OCI-LY7 (cell line): ENCODE results near the gene ANKRD9. TPM values are rescaled to one million over a fixed set of nuclear protein-coding genes. Genes with fewer than 3 reads are reported as not detected.

Experiments
- BruUV-seq: library from RNA; stranded (reverse); fragments of 400-500 nt; replicated peaks from 2 replicates; lab custom pipeline; 2021; lab: Mats Ljungman, UMichigan
- CTCF ChIA-PET: fragments of 300-600 bp; sonication (Branson Sonifier 250); formaldehyde crosslinking; loops from one replicate; lab custom pipeline; 2022; ENCODE audit warnings: antibody characterized with exemption; ENCODE audit not compliant: unreplicated experiment; lab: Charles Lee
- POLR2A ChIA-PET: fragments of 300-600 bp; sonication (Branson Sonifier 250); formaldehyde crosslinking; loops from one replicate; lab custom pipeline; 2022; ENCODE audit warnings: antibody characterized with exemption; lab: Charles Lee
- DNase-seq: peaks from one replicate; pipeline ENCODE4 v3.0.0-alpha.2; 2015; ENCODE audit warnings: low spot score
- H2AFZ ChIP-seq: fragments of 200-600 bp; sonication (generic), shearing (Covaris generic); 2 replicates; pipeline ENCODE4 v1.6.1; 2014; ENCODE audit warnings: mild to moderate bottlenecking, antibody characterized with exemption, low read length, moderate library complexity
- H3K27ac ChIP-seq: fragments of 200-600 bp; sonication (generic); 2 replicates; pipeline ENCODE4 v1.5.1; 2014; ENCODE audit warnings: mixed run types, low read depth, mild to moderate bottlenecking, moderate library complexity, low read length, inconsistent platforms; ENCODE audit not compliant: poor library complexity, severe bottlenecking
- H3K36me3 ChIP-seq: fragments of 200-600 bp; sonication (generic); 2 replicates; pipeline ENCODE4 v1.6.1; 2014; ENCODE audit warnings: mild to moderate bottlenecking, antibody characterized with exemption, low read length, moderate library complexity, mixed read lengths; ENCODE audit not compliant: insufficient read depth
- H3K4me1 ChIP-seq: fragments of 200-600 bp; sonication (generic); 2 replicates; pipeline ENCODE4 v1.5.1; 2014; ENCODE audit warnings: mild to moderate bottlenecking, low read length; ENCODE audit not compliant: insufficient read depth, poor library complexity, severe bottlenecking
- H3K4me2 ChIP-seq: fragments of 200-600 bp; sonication (generic); 2 replicates; pipeline ENCODE4 v1.6.1; 2014; ENCODE audit warnings: mild to moderate bottlenecking, low read length
- H3K4me3 ChIP-seq: fragments of 200-600 bp; sonication (generic); 2 replicates; pipeline ENCODE4 v1.5.1; 2014; ENCODE audit warnings: mild to moderate bottlenecking, low read depth, low read length; ENCODE audit not compliant: poor library complexity, severe bottlenecking
- H3K79me2 ChIP-seq: fragments of 200-600 bp; sonication (generic); 2 replicates; pipeline ENCODE4 v1.6.1; 2016; ENCODE audit warnings: low read depth, mild to moderate bottlenecking, low read length, moderate library complexity, mixed read lengths; ENCODE audit not compliant: insufficient read depth
- H3K9me2 ChIP-seq: fragments of 200-600 bp; sonication (generic); 2 replicates; pipeline ENCODE4 v1.6.1; 2016; ENCODE audit warnings: mild to moderate bottlenecking, low read length, mixed read lengths; ENCODE audit not compliant: insufficient read depth
- H3K9me3 ChIP-seq: fragments of 200-600 bp; sonication (generic); 2 replicates; pipeline ENCODE4 v1.6.1; 2014; ENCODE audit warnings: mild to moderate bottlenecking, mixed run types, low read length, mixed read lengths
- H4K20me1 ChIP-seq: fragments of 200-600 bp; sonication (generic); 2 replicates; pipeline ENCODE4 v1.6.1; 2014; ENCODE audit warnings: mild to moderate bottlenecking, antibody characterized with exemption, low read length, moderate library complexity, mixed read lengths; ENCODE audit not compliant: insufficient read depth
- CTCF ChIP-seq: fragments of 200-600 bp; sonication (generic); conservative IDR thresholded peaks from 2 replicates; pipeline ENCODE4 v1.5.1; 2014; ENCODE audit warnings: mild to moderate bottlenecking, antibody characterized with exemption, low read length, moderate library complexity, mixed read lengths
- EZH2phosphoT487 ChIP-seq: fragments of 200-600 bp; sonication (generic); IDR thresholded peaks from 2 replicates; pipeline ENCODE4 v1.6.1; 2018; ENCODE audit warnings: low read depth, borderline replicate concordance, mild to moderate bottlenecking, mixed run types, antibody characterized with exemption, low read length, moderate library complexity, mixed read lengths
- intact Hi-C: fragments of 100-400 bp; cut with micrococcal nuclease; formaldehyde crosslinking; loops from one replicate; pipeline ENCODE4 v1.10.0; 2022; ENCODE audit not compliant: unreplicated experiment
- total RNA-seq, 2 experiments: library from RNA; depleted of rRNA in 1 of 2; stranded (reverse); fragments of >200 nt in 1 of 2; shearing (Covaris generic) in 1 of 2; gene quantifications; 2 replicates each; pipeline ENCODE4 v1.2.3, GENCODE V29; 2014 to 2022

Gene ANKRD9
- total RNA-seq, 2 experiments from 2014 or later: 1.2 to 1.9 TPM

DNA sequence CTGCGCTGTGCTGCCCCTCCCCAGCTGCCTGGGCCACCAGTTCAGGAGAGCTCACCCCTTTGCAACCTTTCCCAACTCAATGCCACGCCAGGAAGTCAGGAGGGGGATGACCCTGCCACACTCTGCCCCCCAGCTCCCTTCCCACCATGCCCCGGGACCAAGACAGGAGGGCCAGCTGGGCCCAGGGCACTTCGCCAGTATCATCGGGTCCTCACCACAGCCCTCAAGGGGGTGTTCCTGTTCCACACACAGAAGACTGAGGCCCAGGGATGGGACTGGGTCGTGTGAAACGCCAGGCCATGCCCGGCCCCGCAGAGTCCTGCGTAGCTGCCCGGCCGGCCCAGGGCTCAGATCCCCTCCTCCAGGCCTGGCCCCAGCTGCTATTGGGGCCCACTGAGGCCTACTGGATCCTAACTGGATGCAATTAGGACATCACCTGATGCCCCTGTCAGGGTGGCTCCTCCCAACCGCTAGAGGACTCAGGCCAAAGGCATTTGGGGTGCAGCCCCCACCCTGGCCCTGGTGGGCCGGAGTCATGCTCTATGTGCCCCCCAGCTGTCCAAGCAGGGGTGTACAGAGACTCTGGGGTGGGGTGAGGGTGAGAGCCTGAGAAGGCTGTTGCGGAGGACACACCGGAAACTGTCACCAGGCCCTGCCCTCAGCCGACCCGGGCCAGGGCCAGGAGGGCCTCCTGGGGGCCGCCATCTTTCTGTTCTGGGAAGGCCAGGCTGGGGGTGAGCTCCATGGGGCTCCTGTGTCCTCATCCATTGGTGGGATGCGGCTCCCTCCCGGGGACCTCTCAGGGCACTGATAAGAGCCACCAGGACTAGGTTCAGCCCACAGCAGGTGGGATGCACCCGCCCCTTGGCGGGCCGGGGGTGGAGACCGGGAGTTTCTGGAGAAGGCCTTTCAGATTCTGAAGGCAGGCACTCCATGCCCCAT lies 29.3 kb upstream of the ANKRD9 start:
- H3K9me2 ChIP-seq: no peaks in the 10 kb centered on the region
- intact Hi-C loops: no loop called here
- DNase-seq: no peak
- H2AFZ ChIP-seq: no peak overlapping the region
- H3K4me1 ChIP-seq: peaks cover 13% of the 10 kb centered on the region
- no peaks in the 10 kb centered on the region for H3K9me3 ChIP-seq
- no peaks in the 10 kb centered on the region for H3K79me2 ChIP-seq
- H3K27ac ChIP-seq: no peak overlapping the region
- no peak overlapping the region for H3K4me2 ChIP-seq
- H4K20me1 ChIP-seq: no peaks in the 10 kb centered on the region
- BruUV-seq: no TSS peak
- POLR2A ChIA-PET: interaction anchor here (1.3 kb wide), 1 partner anchor 52 kb away, joined by 4 read pairs; no protein-coding TSS in a partner anchor
- CTCF ChIA-PET: no interaction called here
- H3K4me3 ChIP-seq: no peak overlapping the region
- no peaks in the 10 kb centered on the region for H3K36me3 ChIP-seq
- TF ChIP-seq EZH2phosphoT487 (no peak), CTCF (no peak)

- no peaks in the 10 kb centered on the region for H3K36me3 ChIP-seq
- no peak overlapping the region for H3K4me3 ChIP-seq
- H3K4me2 ChIP-seq: no peak overlapping the region
- TF ChIP-seq EZH2phosphoT487: no peak
- no peak for TF ChIP-seq CTCF
- ChIA-PET POLR2A (interaction anchor here (1.1 to 1.3 kb wide), 2 partner anchors 13 to 53 kb away, joined by 3 to 4 read pairs; no protein-coding TSS in a partner anchor), CTCF (no interaction called here)
- no peaks in the 10 kb centered on the region for H3K9me2 ChIP-seq
- intact Hi-C loops: no loop called here
- BruUV-seq: no TSS peak
- no peak overlapping the region for H3K27ac ChIP-seq
- H3K79me2 ChIP-seq: no peaks in the 10 kb centered on the region
- H4K20me1 ChIP-seq: no peaks in the 10 kb centered on the region
- H2AFZ ChIP-seq: no peak overlapping the region
- peaks cover 13% of the 10 kb centered on the region for H3K4me1 ChIP-seq
- DNase-seq: no peak
- H3K9me3 ChIP-seq: no peaks in the 10 kb centered on the region
These were observed 28.5 kb upstream of the ANKRD9 start for GRCh38 chr14:102537981-102538601.
